Measurements from ENCODE around the gene ROBO2. TPM values are rescaled to one million over a fixed set of nuclear protein-coding genes. Genes with fewer than 3 reads are reported as not detected.

ROBO2 gene
- total and polyA plus RNA-seq, 10 of the 15 experiments (the other 5 are each of a cell fraction or from before 2014, with no cell fraction given), result 0.22 to 2.5 (median 0.81) TPM

GRCh38 chr3:77079988-77080610 lies 40.2 kb downstream of the ROBO2 start (continued):
- no peak for TF ChIP-seq ZNF592 (IDR thresholded peaks at IDR 0.05)
- TF ChIP-seq HDAC6 (IDR thresholded peaks at IDR 0.05; ENCODE audit: unreplicated experiment), result no peak
- TF ChIP-seq RUNX3 (IDR thresholded peaks at IDR 0.05; ENCODE audit: low read length), result no peak
- TF ChIP-seq RFX5 (IDR thresholded peaks at IDR 0.05; ENCODE audit: low read depth, low read length), result no peak
- no peak for TF ChIP-seq IKZF1 (conservative IDR thresholded peaks at IDR 0.05)
- TF ChIP-seq NFIC (IDR thresholded peaks at IDR 0.05; ENCODE audit: low read depth, low read length), result no peak
- no peak for TF ChIP-seq MAX (IDR thresholded peaks at IDR 0.05; ENCODE audit: low read depth, low read length)

GRCh38 chr3:77081240-77081661 lies 41.4 kb downstream of the ROBO2 start:
- Histone ChIP-seq H3K4me2 (ENCODE audit: control insufficient read depth, insufficient read depth) (no peak overlapping the region), H3K4me3 (no peak overlapping the region), H3K36me3 (ENCODE audit: control insufficient read depth in 2 of 2, insufficient read depth in 2 of 2, low read length in 1 of 2) (no peaks in the 10 kb centered on the region), H3K27me3 (replicated peaks in 1 of 2; ENCODE audit: control insufficient read depth in 2 of 2, insufficient read depth in 2 of 2, low read length in 1 of 2) (no peaks in the 10 kb centered on the region; a peak in 1 of 4 replicates), H3K27ac (ENCODE audit: control insufficient read depth, insufficient read depth) (no peak overlapping the region), H3K9ac (ENCODE audit: control insufficient read depth, insufficient read depth, low read length) (no peak overlapping the region), H3K9me3 (replicated peaks; ENCODE audit: control insufficient read depth, insufficient read depth, low read length) (no peaks in the 10 kb centered on the region), H4K20me1 (ENCODE audit: control insufficient read depth, insufficient read depth) (no peaks in the 10 kb centered on the region), H3K4me1 (ENCODE audit: control insufficient read depth, insufficient read depth, low read length) (no peaks in the 10 kb centered on the region), H3K79me2 (ENCODE audit: control insufficient read depth, insufficient read depth, low read length) (no peaks in the 10 kb centered on the region), H2AFZ (ENCODE audit: control insufficient read depth, low read depth, low read length) (no peak overlapping the region)
- FAIRE-seq (no peak), DNase-seq (ENCODE audit: low read depth, low spot score) (no peak), ATAC-seq (no peak)
- no peak for TF ChIP-seq TCF12 (IDR thresholded peaks at IDR 0.05; ENCODE audit: low read depth, low read length)
- TF ChIP-seq GATAD2B (conservative IDR thresholded peaks at IDR 0.05; ENCODE audit: low read depth), result no peak
- TF ChIP-seq ASH2L (IDR thresholded peaks at IDR 0.05; ENCODE audit: borderline replicate concordance, low read depth), result no peak
- POLR2A ChIA-PET, result no interaction called here
- in situ Hi-C loops (cut with MboI), result no loop called here
- 11% methylated on average over 3 of the region's 3 CpGs for WGBS (ENCODE audit: insufficient coverage, insufficient replicate concordance, low lambda C conversion rate, missing lambda C conversion rate)
- SMC1A ChIA-PET (ENCODE audit: uncharacterized antibody, unreplicated experiment), result no interaction called here
- intact Hi-C loops (cut with micrococcal nuclease; ENCODE audit: unreplicated experiment), result no loop called here
- RAD21 ChIA-PET (ENCODE audit: unreplicated experiment), result no interaction called here
- no TSS peak for BruUV-seq (replicated peaks)
- CTCF ChIA-PET, result interaction anchor here (0.9 kb wide), 1 partner anchor 12 kb away, joined by 3 read pairs; no protein-coding TSS in a partner anchor

Data from GM12878 (cell line).